HG03066 (cell line): ENCODE data around the gene ARHGEF1.
A peak's percentile ranks its signal among the peaks of the same experiment; 100 is the strongest.

Source experiments
- ATAC-seq: cut with Tn5 transposase; IDR thresholded peaks from one replicate; pipeline ENCODE4 v1.9.1; 2021; ENCODE audit warnings: low read depth; ENCODE audit not compliant: unreplicated experiment

ARHGEF1 gene

GRCh38 chr19:41882568-41883462, at the start of gene ARHGEF1:
ARHGEF1 (plus strand) TSS chr19:41883184; CDS start chr19:41888083, 4,899 bp downstream.
- ATAC-seq = no peak

- ATAC-seq = no peak
Measured at GRCh38 chr19:41837981-41838708, 44.8 kb upstream of the ARHGEF1 start.

- ATAC-seq = no peak
Measured at GRCh38 chr19:41839211-41839610, 43.8 kb upstream of the ARHGEF1 start.

GRCh38 chr19:41843371-41843770, 39.6 kb upstream of the ARHGEF1 start:
- ATAC-seq = no peak

GRCh38 chr19:41844601-41845000, 38.4 kb upstream of the ARHGEF1 start, which contains the start of gene LYPD4:
LYPD4 (minus strand) TSS chr19:41844683; CDS start chr19:41839285, 5,398 bp downstream.
- no peak for ATAC-seq

- ATAC-seq = no peak
Measured at GRCh38 chr19:41845001-41845050, 38.2 kb upstream of the ARHGEF1 start, which contains the start of gene DMRTC2. DMRTC2 (plus strand) TSS chr19:41845042; CDS start chr19:41847429, 2,387 bp downstream.

- ATAC-seq = no peak
Measured at GRCh38 chr19:41845051-41845590, 37.9 kb upstream of the ARHGEF1 start.

- ATAC-seq = no peak
Measured at GRCh38 chr19:41847351-41848105, 35.5 kb upstream of the ARHGEF1 start.

- no peak for ATAC-seq
Measured at GRCh38 chr19:41848666-41849065, 34.3 kb upstream of the ARHGEF1 start.

GRCh38 chr19:41849067-41849466, 33.9 kb upstream of the ARHGEF1 start:
- no peak for ATAC-seq

- ATAC-seq = no peak
Measured at GRCh38 chr19:41850381-41850780, 32.6 kb upstream of the ARHGEF1 start.

GRCh38 chr19:41851456-41851855, 31.5 kb upstream of the ARHGEF1 start:
- ATAC-seq = no peak

- no peak for ATAC-seq
Measured at GRCh38 chr19:41853344-41853743, 29.6 kb upstream of the ARHGEF1 start.

- ATAC-seq = no peak
Measured at GRCh38 chr19:41853768-41854167, 29.2 kb upstream of the ARHGEF1 start.

- no peak for ATAC-seq
Measured at GRCh38 chr19:41859213-41859617, 23.8 kb upstream of the ARHGEF1 start.

- ATAC-seq = peak; percentile 76
Measured at GRCh38 chr19:41859618-41860418, 23.2 kb upstream of the ARHGEF1 start, which contains the start of gene RPS19. RPS19 (plus strand) TSS chr19:41860255; CDS start chr19:41860775, 520 bp downstream.

GRCh38 chr19:41860419-41861115, 22.4 kb upstream of the ARHGEF1 start:
- ATAC-seq = no peak

GRCh38 chr19:41861116-41861768, 21.7 kb upstream of the ARHGEF1 start:
- ATAC-seq = no peak

- ATAC-seq = no peak
Measured at GRCh38 chr19:41861846-41862245, 21.1 kb upstream of the ARHGEF1 start.
